Nephron (organoid): Measurements from ENCODE around the gene SLC29A3.

Experiments used
- H3K27ac Mint-ChIP-seq, 3 experiments: 2 replicates each; pipeline ENCODE4 v1.8.0; 2020; ENCODE audit warnings: mixed read lengths in 3 of 3, mild to moderate bottlenecking in 2 of 3, moderate library complexity in 1 of 3
- H3K27me3 Mint-ChIP-seq: 2 replicates; pipeline ENCODE4 v1.8.0; 2021; ENCODE audit warnings: low read depth, mild to moderate bottlenecking, moderate library complexity, mixed read lengths
- H3K36me3 Mint-ChIP-seq: 2 replicates; pipeline ENCODE4 v1.8.0; 2020; ENCODE audit warnings: low read depth, mixed read lengths
- H3K4me1 Mint-ChIP-seq: 2 replicates; pipeline ENCODE4 v1.8.0; 2020; ENCODE audit warnings: mixed read lengths
- H3K4me3 Mint-ChIP-seq, 3 experiments: 2 replicates each; pipeline ENCODE4 v1.8.0; 2020; ENCODE audit warnings: mild to moderate bottlenecking in 3 of 3, mixed read lengths in 3 of 3, moderate library complexity in 2 of 3
- H3K9me3 Mint-ChIP-seq: 2 replicates; pipeline ENCODE4 v1.8.0; 2020; ENCODE audit warnings: mixed read lengths
- TF ChIP-seq, protein P1 (sequence below), 3 experiments: fragments of 200-600 bp; sonication (generic); IDR thresholded peaks; one replicate each; pipeline ENCODE4 v1.5.0; 2021; ENCODE audit warnings: antibody characterized with exemption in 3 of 3; ENCODE audit not compliant: unreplicated experiment in 3 of 3

The SLC29A3 gene

DNA sequence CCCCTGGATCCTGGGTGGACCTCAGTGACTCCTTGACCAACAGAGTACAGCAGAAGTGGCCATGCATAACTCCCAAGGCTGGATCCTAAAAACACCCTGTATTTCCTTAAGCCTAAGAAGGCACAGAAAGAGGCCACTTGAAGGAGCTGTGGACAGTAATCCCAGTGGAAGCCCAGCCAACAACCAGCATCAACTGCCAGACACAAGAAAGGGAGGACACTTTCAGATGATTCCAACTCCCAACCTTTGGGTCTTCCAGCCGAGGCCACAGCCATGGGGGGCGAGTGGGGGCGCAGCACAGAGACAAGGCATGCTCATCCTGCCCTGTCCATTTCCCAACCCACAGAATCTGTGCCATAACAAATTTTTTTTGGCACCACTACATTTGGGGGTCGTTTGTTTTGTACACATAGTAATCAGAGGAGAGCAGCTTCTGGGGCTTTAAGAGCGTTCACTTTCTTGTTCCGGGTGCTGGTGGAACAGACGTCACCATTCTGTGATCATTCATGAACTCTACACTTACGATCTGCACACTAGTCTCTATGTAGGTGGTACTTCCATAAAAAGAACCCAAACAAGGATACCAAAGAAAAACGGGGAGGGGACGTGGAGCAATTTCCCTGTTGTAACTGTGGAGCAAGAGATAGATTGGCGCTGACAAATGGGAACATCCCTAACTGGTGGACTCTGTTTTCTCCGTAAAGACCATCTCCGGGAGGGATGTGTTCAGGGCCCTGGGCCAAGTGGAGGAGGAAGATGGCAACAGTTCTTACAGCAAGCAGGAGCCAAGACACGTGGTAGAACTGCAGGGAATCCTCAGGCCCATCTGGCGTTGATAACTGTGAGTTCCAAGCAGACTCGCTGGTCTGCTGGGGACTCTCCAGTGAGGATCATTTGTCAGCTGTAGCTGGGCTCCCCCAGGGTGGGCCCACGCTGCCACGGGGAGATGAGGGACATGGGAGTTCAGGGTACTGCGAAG, 6.0 kb upstream of the SLC29A3 start:
- H3K36me3 Mint-ChIP-seq: no peaks in the 10 kb centered on the region
- TF ChIP-seq, protein P1, sequence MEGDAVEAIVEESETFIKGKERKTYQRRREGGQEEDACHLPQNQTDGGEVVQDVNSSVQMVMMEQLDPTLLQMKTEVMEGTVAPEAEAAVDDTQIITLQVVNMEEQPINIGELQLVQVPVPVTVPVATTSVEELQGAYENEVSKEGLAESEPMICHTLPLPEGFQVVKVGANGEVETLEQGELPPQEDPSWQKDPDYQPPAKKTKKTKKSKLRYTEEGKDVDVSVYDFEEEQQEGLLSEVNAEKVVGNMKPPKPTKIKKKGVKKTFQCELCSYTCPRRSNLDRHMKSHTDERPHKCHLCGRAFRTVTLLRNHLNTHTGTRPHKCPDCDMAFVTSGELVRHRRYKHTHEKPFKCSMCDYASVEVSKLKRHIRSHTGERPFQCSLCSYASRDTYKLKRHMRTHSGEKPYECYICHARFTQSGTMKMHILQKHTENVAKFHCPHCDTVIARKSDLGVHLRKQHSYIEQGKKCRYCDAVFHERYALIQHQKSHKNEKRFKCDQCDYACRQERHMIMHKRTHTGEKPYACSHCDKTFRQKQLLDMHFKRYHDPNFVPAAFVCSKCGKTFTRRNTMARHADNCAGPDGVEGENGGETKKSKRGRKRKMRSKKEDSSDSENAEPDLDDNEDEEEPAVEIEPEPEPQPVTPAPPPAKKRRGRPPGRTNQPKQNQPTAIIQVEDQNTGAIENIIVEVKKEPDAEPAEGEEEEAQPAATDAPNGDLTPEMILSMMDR (IDR thresholded peaks at IDR 0.05; ENCODE audit: unreplicated experiment in 3 of 3): no peak
- peaks cover 46% of the 10 kb centered on the region for H3K4me1 Mint-ChIP-seq
- H3K27me3 Mint-ChIP-seq: no peaks in the 10 kb centered on the region
- peak overlapping the region; percentile 34 to 74 (median 37) for H3K4me3 Mint-ChIP-seq
- H3K9me3 Mint-ChIP-seq: no peaks in the 10 kb centered on the region
- peak overlapping the region; percentile 85 to 97 (median 91) for H3K27ac Mint-ChIP-seq

DNA sequence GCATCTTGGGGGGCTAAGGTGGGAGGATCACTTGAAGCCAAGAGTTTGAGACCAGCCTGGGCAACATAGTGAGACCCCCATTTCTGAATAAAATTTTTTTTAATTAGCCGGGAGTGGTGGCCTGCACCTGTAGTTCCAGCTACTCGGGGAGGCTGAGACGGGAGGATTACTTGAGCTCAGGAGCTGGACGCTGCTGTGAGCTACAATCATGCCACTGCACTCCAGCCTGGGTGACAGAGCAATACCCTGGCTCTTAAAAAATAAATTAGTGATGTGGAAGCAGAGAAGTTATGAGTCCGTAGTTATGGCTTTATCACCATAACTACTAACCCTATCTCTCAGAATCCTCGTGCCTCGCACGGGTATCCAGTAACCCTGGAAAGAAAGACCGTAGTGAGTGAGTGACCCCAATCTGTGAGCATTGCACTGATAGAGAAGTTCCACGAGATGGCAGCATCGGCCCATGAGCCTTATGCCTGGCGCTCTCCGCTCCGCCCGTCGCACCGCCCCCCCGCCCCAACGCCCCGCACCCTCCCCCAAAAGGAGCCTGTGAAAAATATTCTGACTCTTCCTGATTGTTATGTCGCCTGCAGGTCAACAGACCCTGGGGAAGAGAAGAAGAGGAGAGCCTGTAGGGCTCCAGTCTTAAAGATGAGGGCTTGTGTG, 4.9 kb upstream of the SLC29A3 start:
- H3K36me3 Mint-ChIP-seq: no peaks in the 10 kb centered on the region
- peak overlapping the region; percentile 39 to 64 (median 55) for H3K4me3 Mint-ChIP-seq
- peak overlapping the region in 2 of 3 experiments; percentile 91 to 97 for H3K27ac Mint-ChIP-seq
- TF ChIP-seq, protein P1 (IDR thresholded peaks at IDR 0.05; ENCODE audit: unreplicated experiment in 3 of 3): peak; percentile 89 to 94 (median 91)
- no peaks in the 10 kb centered on the region for H3K27me3 Mint-ChIP-seq
- peaks cover 42% of the 10 kb centered on the region for H3K4me1 Mint-ChIP-seq
- no peaks in the 10 kb centered on the region for H3K9me3 Mint-ChIP-seq

DNA sequence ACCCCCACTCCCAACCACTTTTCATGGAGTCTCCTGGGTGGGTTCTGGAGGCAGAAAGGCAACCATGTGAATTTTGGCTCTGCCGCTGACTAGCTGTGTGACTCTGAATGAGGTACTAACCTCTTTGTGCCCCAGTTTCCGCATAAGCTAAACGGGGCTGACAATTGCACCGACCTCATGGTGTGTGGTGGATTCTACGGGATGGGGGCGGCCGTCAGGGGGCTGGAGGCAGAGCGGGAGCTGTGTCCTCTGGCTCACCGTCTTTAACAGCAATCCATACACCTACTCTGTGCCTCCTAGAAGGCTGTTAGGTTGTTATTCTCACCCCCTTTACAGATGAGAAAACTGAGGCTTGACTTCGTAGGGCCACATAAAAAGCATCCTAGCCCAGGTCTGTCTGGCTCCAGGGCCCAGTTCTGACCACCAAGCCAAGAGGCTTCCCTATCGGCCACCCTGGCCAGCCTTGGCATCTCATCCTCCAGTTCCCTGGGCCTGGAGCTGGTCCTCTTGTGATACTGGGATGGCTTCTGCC, 4.3 kb upstream of the SLC29A3 start:
- peak overlapping the region; percentile 39 to 64 (median 55) for H3K4me3 Mint-ChIP-seq
- TF ChIP-seq, protein P1 (IDR thresholded peaks at IDR 0.05; ENCODE audit: unreplicated experiment in 3 of 3): no peak
- peaks cover 39% of the 10 kb centered on the region for H3K4me1 Mint-ChIP-seq
- no peaks in the 10 kb centered on the region for H3K9me3 Mint-ChIP-seq
- no peaks in the 10 kb centered on the region for H3K27me3 Mint-ChIP-seq
- H3K27ac Mint-ChIP-seq: peak overlapping the region in 2 of 3 experiments; percentile 84 to 91
- H3K36me3 Mint-ChIP-seq: no peaks in the 10 kb centered on the region

DNA sequence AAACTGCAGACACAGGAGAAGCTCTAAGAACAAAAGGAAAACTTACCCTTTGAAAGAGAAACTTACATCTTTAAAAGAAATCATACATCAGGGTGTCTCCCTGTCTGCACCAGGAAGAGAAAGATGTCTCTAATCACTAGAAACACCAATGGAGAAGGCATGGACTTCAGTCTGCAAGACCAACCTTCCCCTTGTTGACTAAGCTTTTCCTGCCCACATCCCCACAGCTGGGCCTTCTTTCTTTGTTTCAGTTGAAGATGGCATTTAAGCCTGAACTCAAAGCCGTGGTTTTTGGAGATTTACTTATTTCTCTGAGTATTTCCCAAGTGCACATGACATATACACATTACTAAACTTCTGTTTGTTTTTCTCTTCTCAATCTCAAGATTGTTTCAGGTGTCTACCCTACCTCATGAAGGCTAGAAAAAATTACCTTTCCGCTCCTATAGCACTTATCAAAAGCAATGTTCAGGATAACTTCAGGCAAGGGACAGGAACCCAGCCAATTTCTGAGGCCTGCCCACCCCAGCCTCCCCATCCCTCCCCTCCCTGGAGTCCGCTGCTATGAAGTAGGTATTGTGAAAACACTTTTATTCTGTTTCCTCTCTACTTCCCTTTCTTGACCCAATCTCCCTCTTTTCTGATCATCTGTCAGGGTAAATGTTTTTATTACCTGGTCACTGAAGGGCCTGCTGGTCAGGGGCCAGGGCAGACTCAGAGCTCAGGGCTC, 2.8 kb upstream of the SLC29A3 start:
- Mint-ChIP-seq H3K36me3 (no peaks in the 10 kb centered on the region), H3K27ac (peak overlapping the region; percentile 43 to 71 (median 52)), H3K27me3 (no peaks in the 10 kb centered on the region), H3K4me1 (peaks cover 36% of the 10 kb centered on the region), H3K4me3 (no peak overlapping the region), H3K9me3 (no peaks in the 10 kb centered on the region)
- TF ChIP-seq, protein P1 (IDR thresholded peaks at IDR 0.05; ENCODE audit: unreplicated experiment in 3 of 3): no peak

DNA sequence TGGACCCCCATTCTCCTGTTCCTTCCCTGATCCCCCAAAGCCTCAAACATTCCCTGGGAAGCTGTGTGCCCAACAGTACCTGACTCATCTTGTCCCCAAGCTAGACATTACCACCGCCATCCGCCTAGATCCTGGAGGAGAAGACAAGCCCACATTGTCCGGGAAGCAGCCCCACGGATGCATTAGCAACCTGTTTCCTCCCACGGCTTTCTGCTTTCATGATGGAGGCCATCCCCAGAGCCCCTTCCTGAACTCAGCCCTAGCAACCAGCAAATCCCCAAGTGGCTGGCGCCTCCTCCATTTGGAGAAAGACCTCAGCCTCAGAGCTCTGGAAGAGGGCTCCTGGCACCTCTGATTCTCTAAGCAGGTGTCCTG, 2.3 kb upstream of the SLC29A3 start:
- Mint-ChIP-seq H3K36me3 (no peaks in the 10 kb centered on the region), H3K9me3 (no peaks in the 10 kb centered on the region), H3K27ac (peak overlapping the region in 2 of 3 experiments; percentile 49 to 52), H3K4me1 (peaks cover 36% of the 10 kb centered on the region), H3K27me3 (no peaks in the 10 kb centered on the region), H3K4me3 (peak overlapping the region; percentile 2 to 14 (median 3))
- TF ChIP-seq, protein P1 (IDR thresholded peaks at IDR 0.05; ENCODE audit: unreplicated experiment in 3 of 3): no peak
